Stimulated activated naive CD4-positive, alpha-beta T cell treated with Interleukin-2 at 50 U/mL for 16 hours (primary cell): ENCODE results near the gene CHST11.

Experiments
- DNase-seq: peaks from one replicate; lab custom pipeline; 2025; lab: John Stamatoyannopoulos, UW

Gene CHST11

GRCh38 chr12:104585448-104586055 lies 128.8 kb downstream of the CHST11 start:
- DNase-seq: no peak

- DNase-seq: no peak
Measured at GRCh38 chr12:104586351-104586919, 129.7 kb downstream of the CHST11 start.

- DNase-seq: no peak
Measured at GRCh38 chr12:104588047-104588920, 131.5 kb downstream of the CHST11 start.

- DNase-seq: no peak
Measured at GRCh38 chr12:104588921-104589590, 132.3 kb downstream of the CHST11 start.

- DNase-seq: no peak
Measured at GRCh38 chr12:104590022-104590421, 133.3 kb downstream of the CHST11 start.

- no peak for DNase-seq
Measured at GRCh38 chr12:104591257-104591885, 134.6 kb downstream of the CHST11 start.

- DNase-seq: no peak
Measured at GRCh38 chr12:104593482-104593881, 136.7 kb downstream of the CHST11 start.

GRCh38 chr12:104596134-104596799 lies 139.5 kb downstream of the CHST11 start:
- no peak for DNase-seq

GRCh38 chr12:104596898-104597843 lies 140.4 kb downstream of the CHST11 start:
- no peak for DNase-seq

GRCh38 chr12:104598342-104599271 lies 141.9 kb downstream of the CHST11 start:
- DNase-seq: no peak

GRCh38 chr12:104599272-104600035 lies 142.7 kb downstream of the CHST11 start:
- DNase-seq: no peak

- DNase-seq: no peak
Measured at GRCh38 chr12:104600036-104600712, 143.4 kb downstream of the CHST11 start.

- DNase-seq: no peak
Measured at GRCh38 chr12:104600790-104601739, 144.3 kb downstream of the CHST11 start.

- no peak for DNase-seq
Measured at GRCh38 chr12:104602406-104602805, 145.7 kb downstream of the CHST11 start.

- DNase-seq: no peak
Measured at GRCh38 chr12:104602896-104603295, 146.1 kb downstream of the CHST11 start.

GRCh38 chr12:104603545-104603973 lies 146.8 kb downstream of the CHST11 start:
- DNase-seq: no peak
